LNCaP clone FGC (cell line): Measurements from ENCODE around the gene FASLG.

Source experiments
- DNase-seq: peaks from one replicate; pipeline ENCODE4 v3.0.0-alpha.2; 2011; ENCODE audit warnings: low read depth
- H3K4me3 ChIP-seq: 2 replicates; pipeline ENCODE4 v1.5.1; 2011; ENCODE audit warnings: mild to moderate bottlenecking, low read depth, low read length, control low read depth
- TF ChIP-seq, protein P1 (sequence below): IDR thresholded peaks from 2 replicates; pipeline ENCODE4 v1.5.1; 2012; ENCODE audit warnings: mild to moderate bottlenecking; ENCODE audit not compliant: control insufficient read depth, insufficient read depth; ENCODE audit errors: extremely low read depth

The FASLG gene

DNA sequence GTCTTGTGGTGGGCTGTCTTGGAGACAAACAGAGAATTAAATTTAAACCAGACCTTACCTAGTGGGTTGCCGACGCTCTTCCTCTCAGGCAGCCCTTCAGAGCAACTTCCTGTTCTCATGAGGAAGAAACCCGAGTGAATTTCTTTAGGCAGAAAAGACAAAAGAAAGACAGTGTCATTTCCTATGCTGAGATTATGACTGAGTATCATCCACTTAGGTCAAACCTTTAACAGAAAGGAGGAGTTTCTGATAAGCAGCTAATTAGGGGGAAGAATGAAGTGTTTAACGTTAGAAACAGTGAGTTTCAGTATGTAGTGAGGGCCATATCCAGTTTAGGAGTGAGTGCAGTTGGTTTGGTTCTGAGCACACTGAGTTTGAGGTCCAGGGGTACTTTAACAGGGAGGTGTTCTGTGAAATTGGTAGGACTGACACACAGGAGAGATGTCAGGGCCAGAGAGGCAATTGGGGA is 38.7 kb downstream of the FASLG start:
- no peak overlapping the region for H3K4me3 ChIP-seq
- TF ChIP-seq, protein P1, sequence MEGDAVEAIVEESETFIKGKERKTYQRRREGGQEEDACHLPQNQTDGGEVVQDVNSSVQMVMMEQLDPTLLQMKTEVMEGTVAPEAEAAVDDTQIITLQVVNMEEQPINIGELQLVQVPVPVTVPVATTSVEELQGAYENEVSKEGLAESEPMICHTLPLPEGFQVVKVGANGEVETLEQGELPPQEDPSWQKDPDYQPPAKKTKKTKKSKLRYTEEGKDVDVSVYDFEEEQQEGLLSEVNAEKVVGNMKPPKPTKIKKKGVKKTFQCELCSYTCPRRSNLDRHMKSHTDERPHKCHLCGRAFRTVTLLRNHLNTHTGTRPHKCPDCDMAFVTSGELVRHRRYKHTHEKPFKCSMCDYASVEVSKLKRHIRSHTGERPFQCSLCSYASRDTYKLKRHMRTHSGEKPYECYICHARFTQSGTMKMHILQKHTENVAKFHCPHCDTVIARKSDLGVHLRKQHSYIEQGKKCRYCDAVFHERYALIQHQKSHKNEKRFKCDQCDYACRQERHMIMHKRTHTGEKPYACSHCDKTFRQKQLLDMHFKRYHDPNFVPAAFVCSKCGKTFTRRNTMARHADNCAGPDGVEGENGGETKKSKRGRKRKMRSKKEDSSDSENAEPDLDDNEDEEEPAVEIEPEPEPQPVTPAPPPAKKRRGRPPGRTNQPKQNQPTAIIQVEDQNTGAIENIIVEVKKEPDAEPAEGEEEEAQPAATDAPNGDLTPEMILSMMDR: no peak
- DNase-seq: no peak

DNA sequence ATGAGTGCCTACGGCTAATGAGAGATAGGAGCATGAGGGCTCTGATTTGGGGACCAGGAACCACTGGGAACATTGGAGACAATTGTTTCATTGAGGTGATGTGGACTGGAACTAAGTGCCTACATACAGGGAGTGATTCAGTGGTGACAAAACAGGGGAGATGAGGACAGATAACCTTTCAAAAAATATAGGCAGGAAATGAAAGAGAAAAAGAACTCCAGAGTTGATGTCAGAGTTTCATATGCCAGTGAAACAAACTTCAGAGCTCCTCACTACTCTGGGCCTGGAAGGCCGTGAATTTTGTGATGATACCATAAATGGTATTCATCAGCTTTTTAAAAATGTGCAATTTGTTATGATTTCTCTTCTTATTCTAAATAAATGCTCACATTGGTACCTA is 39.3 kb downstream of the FASLG start:
- DNase-seq: no peak
- TF ChIP-seq, protein P1: no peak
- H3K4me3 ChIP-seq: no peak overlapping the region

DNA sequence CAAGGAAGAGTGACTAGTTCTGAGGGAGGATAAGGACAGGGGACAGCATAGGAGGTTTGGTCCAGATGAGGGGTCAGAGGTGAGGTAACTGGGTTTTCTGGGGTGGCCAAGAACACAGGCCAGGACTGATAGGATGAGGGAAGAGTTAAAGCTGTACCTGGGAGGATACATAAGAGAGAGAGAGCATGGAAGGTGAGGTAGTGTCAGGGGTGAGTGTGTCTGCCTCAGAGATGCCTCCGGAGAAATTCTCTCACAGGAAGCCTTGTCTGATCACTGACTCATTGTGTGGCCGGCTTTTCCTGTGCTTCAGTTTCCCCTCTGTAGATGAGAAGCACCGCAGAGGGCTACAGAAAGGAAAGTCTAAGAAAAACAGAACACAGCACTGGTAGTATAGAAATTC is 40.2 kb downstream of the FASLG start:
- H3K4me3 ChIP-seq: no peak overlapping the region
- TF ChIP-seq, protein P1: no peak
- no peak for DNase-seq

DNA sequence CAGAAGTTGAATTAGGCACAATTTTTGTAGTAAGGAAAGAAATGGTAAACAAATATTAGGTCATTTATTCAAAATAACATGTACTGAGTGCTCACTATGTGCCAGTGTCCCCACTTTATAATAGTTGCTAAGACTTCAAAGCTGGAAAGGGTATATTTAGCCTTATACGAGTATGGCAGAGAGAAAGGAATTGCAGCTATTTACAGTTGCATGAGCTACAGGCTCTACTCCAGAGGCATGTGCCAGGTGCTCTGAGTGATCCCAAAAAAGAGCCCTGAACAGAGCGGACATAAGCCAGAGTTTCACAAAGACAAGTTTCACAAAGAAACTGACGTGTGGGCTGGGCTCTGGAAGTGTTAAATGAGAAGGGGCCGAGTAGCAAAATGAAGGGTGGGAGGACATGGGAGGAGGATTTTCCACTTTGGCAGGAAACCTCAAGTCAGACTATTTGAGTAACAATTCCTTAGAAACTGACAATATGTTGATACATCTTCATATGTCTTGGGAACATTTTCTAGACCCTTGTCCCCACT is 40.9 kb downstream of the FASLG start:
- no peak overlapping the region for H3K4me3 ChIP-seq
- no peak for DNase-seq
- TF ChIP-seq, protein P1: no peak

DNA sequence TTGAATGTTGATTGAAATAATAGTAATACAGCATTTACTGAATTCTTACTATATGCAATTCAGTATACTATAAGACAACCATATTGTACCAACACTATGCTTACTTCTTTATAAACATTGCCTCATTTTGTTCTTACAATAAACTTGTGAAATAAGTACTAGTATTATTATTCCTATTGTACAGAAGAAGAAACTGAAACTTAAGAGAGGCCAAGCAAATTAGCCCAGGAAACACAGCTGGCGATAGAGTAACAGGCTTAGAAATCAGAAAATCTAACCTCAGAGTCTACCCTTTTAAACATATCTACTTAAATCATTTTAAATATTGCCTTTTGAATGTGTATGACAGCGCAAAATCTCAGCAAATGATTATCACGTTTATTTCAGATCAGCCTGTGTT is 41.7 kb downstream of the FASLG start:
- DNase-seq: no peak
- TF ChIP-seq, protein P1: no peak
- H3K4me3 ChIP-seq: no peak overlapping the region

DNA sequence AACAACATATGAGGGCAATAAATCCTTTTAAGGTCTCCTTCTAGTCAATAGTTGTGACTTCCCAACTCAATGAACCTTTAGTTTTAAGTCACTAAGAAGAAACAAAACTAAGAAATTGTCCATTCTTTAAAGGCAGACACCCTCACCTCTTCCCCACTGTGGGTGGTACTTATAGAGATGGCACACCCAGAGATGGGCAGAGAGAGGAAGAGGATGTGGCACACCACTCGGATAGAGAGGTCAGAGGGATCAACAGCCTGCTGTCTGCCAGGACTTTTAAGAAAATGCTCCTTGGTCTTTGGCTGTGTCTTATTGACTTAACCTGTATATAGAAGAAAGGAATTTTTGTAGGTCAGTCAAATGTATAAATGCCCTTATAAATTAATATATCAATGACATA is 45.1 kb downstream of the FASLG start:
- no peak overlapping the region for H3K4me3 ChIP-seq
- no peak for DNase-seq
- TF ChIP-seq, protein P1: no peak

DNA sequence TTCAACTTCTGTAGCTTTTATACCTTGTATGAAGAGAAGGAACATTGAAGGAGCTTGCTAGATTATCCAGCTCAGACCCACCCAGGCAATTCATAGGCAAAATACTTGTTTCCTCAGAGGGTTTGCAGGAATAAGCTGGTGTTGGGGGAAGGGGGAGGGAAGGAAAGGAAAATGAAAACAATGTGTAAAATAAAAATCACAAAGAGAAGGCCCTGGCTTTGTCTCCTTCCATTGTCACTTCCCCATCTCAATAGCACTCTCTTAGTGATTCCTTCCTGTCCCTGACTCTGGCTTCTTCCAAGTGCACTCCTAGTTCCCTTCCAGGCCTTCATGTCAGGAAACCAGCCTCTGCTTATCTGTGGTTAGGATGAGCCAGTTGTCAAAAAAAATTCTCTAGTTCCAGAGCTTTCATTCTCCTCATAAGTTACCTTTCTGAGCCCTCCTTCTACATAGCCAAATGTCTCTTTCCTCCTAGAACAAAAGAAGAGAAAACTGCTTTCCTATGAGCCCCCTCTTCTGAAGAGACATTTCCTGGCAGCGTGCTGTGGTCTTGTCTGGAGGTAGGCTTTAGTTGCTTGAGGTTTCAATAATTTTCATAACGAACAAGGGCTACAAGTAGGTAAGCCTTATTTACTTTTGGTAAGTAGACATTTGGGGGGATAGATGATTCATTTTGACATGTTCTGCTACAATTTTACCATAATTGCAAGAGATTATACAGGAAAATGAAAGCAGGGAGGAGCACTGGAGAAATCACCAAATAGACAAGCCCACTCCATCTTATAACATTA is 45.7 kb downstream of the FASLG start:
- H3K4me3 ChIP-seq: no peak overlapping the region
- TF ChIP-seq, protein P1: no peak
- DNase-seq: no peak
